Panc1 (cell line): ENCODE measurements around the gene EXOSC3. TPM values are rescaled to one million over a fixed set of nuclear protein-coding genes. Genes with fewer than 3 reads are reported as not detected.

ENCODE experiments used
- ATAC-seq: fragments of 200-7000 bp; cut with Tn5 transposase; 2 replicates; pipeline ENCODE4 v1.9.1; 2020; ENCODE audit warnings: mild to moderate bottlenecking, moderate library complexity
- BruUV-seq: library from RNA; stranded (reverse); fragments of 400-500 nt; replicated peaks from 2 replicates; lab custom pipeline; 2021; lab: Mats Ljungman, UMichigan
- CTCF ChIA-PET: fragments of 300-600 bp; sonication (Branson Sonifier 250); formaldehyde crosslinking; loops from one replicate; lab custom pipeline; 2022; ENCODE audit warnings: antibody characterized with exemption; lab: Charles Lee
- POLR2A ChIA-PET: fragments of 300-600 bp; sonication (Branson Sonifier 250); formaldehyde crosslinking; loops from one replicate; lab custom pipeline; 2022; ENCODE audit warnings: antibody characterized with exemption; lab: Charles Lee
- DNase-seq: peaks from one replicate; pipeline ENCODE4 v3.0.0-alpha.2; 2010; ENCODE audit warnings: low read depth, low spot score
- H3K27ac ChIP-seq: 2 replicates; pipeline ENCODE4 v1.5.1; 2011; ENCODE audit warnings: mild to moderate bottlenecking, low read length, inconsistent platforms
- H3K27me3 ChIP-seq: fragments of 200-500 bp; sonication (Bioruptor generic); 2 replicates; pipeline ENCODE4 v1.6.0; 2014; ENCODE audit warnings: low read length, inconsistent platforms; ENCODE audit not compliant: control insufficient read depth, insufficient read depth
- H3K36me3 ChIP-seq: fragments of 200-500 bp; sonication (Bioruptor generic); 2 replicates; pipeline ENCODE4 v1.5.1; 2014; ENCODE audit warnings: inconsistent platforms, mild to moderate bottlenecking, low read length, moderate library complexity; ENCODE audit not compliant: control insufficient read depth, insufficient read depth
- H3K4me1 ChIP-seq: 2 replicates; pipeline ENCODE4 v1.5.1; 2011; ENCODE audit warnings: inconsistent platforms, mild to moderate bottlenecking, low read length, moderate library complexity; ENCODE audit not compliant: control insufficient read depth, insufficient read depth
- H3K4me3 ChIP-seq, 2 experiments: 2 replicates each; pipeline ENCODE4 v1.5.1; 2011 to 2012; ENCODE audit warnings: low read depth in 2 of 2, low read length in 2 of 2, mild to moderate bottlenecking in 2 of 2, inconsistent platforms in 1 of 2, moderate library complexity in 1 of 2
- H3K9me3 ChIP-seq: fragments of 200-500 bp; sonication (Bioruptor generic); 2 replicates; pipeline ENCODE4 v1.5.1; 2014; ENCODE audit warnings: low read depth, mild to moderate bottlenecking, inconsistent platforms, low read length, moderate library complexity; ENCODE audit not compliant: control insufficient read depth, insufficient read depth
- CTCF ChIP-seq: fragments of 450-650 bp; IDR thresholded peaks from 2 replicates; pipeline ENCODE4 v1.5.1; 2017; ENCODE audit warnings: mild to moderate bottlenecking
- POLR2AphosphoS5 ChIP-seq: IDR thresholded peaks from 2 replicates; pipeline ENCODE4 v1.6.1; 2012; ENCODE audit warnings: mild to moderate bottlenecking, low read depth, low read length, moderate library complexity
- REST ChIP-seq, 2 experiments: IDR thresholded peaks; 2 replicates each; pipeline ENCODE4 v1.6.1; 2011 to 2012; ENCODE audit warnings: low read depth in 2 of 2, control low read depth in 1 of 2, low read length in 1 of 2, mild to moderate bottlenecking in 1 of 2, moderate library complexity in 1 of 2; ENCODE audit not compliant: insufficient read depth in 1 of 2
- SIN3A ChIP-seq: IDR thresholded peaks from 2 replicates; pipeline ENCODE4 v1.6.1; 2012; ENCODE audit warnings: low read depth, mild to moderate bottlenecking, low read length, moderate library complexity, borderline replicate concordance; ENCODE audit not compliant: insufficient read depth
- TCF7L2 ChIP-seq: IDR thresholded peaks from 2 replicates; pipeline ENCODE4 v1.6.1; 2011; ENCODE audit warnings: mild to moderate bottlenecking, low read depth, low read length, inconsistent platforms
- in situ Hi-C: cut with HindIII; loops from 2 replicates; pipeline ENCODE4 v1.10.0; 2016; ENCODE audit warnings: low sequenced_read_pairs, low pct_unique_long_range_greater_than_20kb
- intact Hi-C: fragments of 100-400 bp; cut with micrococcal nuclease; formaldehyde crosslinking; loops from one replicate; pipeline ENCODE4 v1.10.0; 2022; ENCODE audit not compliant: unreplicated experiment
- total RNA-seq: library from RNA; stranded (reverse); gene quantifications from one replicate; pipeline ENCODE4 v1.2.1, GENCODE V29; 2021; ENCODE audit not compliant: unreplicated experiment

The EXOSC3 gene
- total RNA-seq, 1 experiment from 2014 or later: 45.3 TPM

GRCh38 chr9:37732952-37733351 is 51.9 kb downstream of the EXOSC3 start:
- no peaks in the 10 kb centered on the region for H3K36me3 ChIP-seq
- ATAC-seq: no peak
- intact Hi-C loops (loop anchor here (10.0 kb wide), 1 partner anchor 238 kb away; no protein-coding TSS in a partner anchor), in situ Hi-C loops (no loop called here)
- H3K4me1 ChIP-seq: peaks cover 12% of the 10 kb centered on the region
- no TSS peak for BruUV-seq
- H3K4me3 ChIP-seq: no peak overlapping the region
- peaks cover 25% of the 10 kb centered on the region; the same call in 1 of the 2 replicates for H3K27me3 ChIP-seq
- ChIA-PET POLR2A (no interaction called here), CTCF (interaction anchor here (1.2 kb wide), 1 partner anchor 12 kb away, joined by 5 read pairs; no protein-coding TSS in a partner anchor)
- no peak for DNase-seq
- TF ChIP-seq SIN3A: no peak
- TF ChIP-seq POLR2AphosphoS5: no peak
- no peak for TF ChIP-seq REST (IDR thresholded peaks at IDR 0.05; ENCODE audit: insufficient read depth in 1 of 2, low read depth in 2 of 2, low read length in 1 of 2)
- TF ChIP-seq TCF7L2: no peak
- no peak for TF ChIP-seq CTCF
- H3K9me3 ChIP-seq: no peaks in the 10 kb centered on the region
- no peak overlapping the region for H3K27ac ChIP-seq

- H3K4me1 ChIP-seq: peaks cover 12% of the 10 kb centered on the region
- H3K27me3 ChIP-seq: peaks cover 25% of the 10 kb centered on the region; the same call in 1 of the 2 replicates
- intact Hi-C loops (loop anchor here (10.0 kb wide), 1 partner anchor 237 kb away; no protein-coding TSS in a partner anchor), in situ Hi-C loops (no loop called here)
- no TSS peak for BruUV-seq
- ATAC-seq (no peak), DNase-seq (no peak)
- H3K27ac ChIP-seq: no peak overlapping the region
- H3K9me3 ChIP-seq: no peaks in the 10 kb centered on the region
- no peak for TF ChIP-seq TCF7L2
- no peak for TF ChIP-seq CTCF
- TF ChIP-seq POLR2AphosphoS5: no peak
- no peak for TF ChIP-seq SIN3A
- no peak for TF ChIP-seq REST (IDR thresholded peaks at IDR 0.05; ENCODE audit: insufficient read depth in 1 of 2, low read depth in 2 of 2, low read length in 1 of 2)
- CTCF ChIA-PET: no interaction called here
- POLR2A ChIA-PET: no interaction called here
- no peak overlapping the region for H3K4me3 ChIP-seq
- no peaks in the 10 kb centered on the region for H3K36me3 ChIP-seq
Observed at GRCh38 chr9:37732086-37732741, 52.6 kb downstream of the EXOSC3 start.
